ENCODE measurements around the gene MASP1. TPM values are rescaled to one million over a fixed set of nuclear protein-coding genes. Genes with fewer than 3 reads are reported as not detected.

Gene MASP1
- polyA plus RNA-seq, 1 donor from 2014 or later: 0.19 TPM

GRCh38 chr3:187292181-187292580, 644 bp upstream of the MASP1 start:
- H3K4me2 ChIP-seq (ENCODE audit: low read length): no peak overlapping the region
- no peak overlapping the region for H2AFZ ChIP-seq (ENCODE audit: low read depth, low read length)

GRCh38 chr3:187291001-187291511, 481 bp downstream of the MASP1 start:
- H3K27me3 ChIP-seq (ENCODE audit: insufficient read depth, low read depth, low read length): no peaks in the 10 kb centered on the region
- no peaks in the 10 kb centered on the region for H3K9me2 ChIP-seq (ENCODE audit: insufficient read depth, low read length)
- no peaks in the 10 kb centered on the region for H3F3A ChIP-seq (ENCODE audit: insufficient read depth, low read length, poor library complexity, severe bottlenecking)
- H3K4me2 ChIP-seq (ENCODE audit: low read length): peak overlapping the region; percentile 39
- H3K9me3 ChIP-seq (ENCODE audit: low read length): no peaks in the 10 kb centered on the region
- no peaks in the 10 kb centered on the region for H4K20me1 ChIP-seq (ENCODE audit: insufficient read depth)
- no peaks in the 10 kb centered on the region for H3K79me2 ChIP-seq (replicated peaks; ENCODE audit: insufficient read depth, low read length)
- H3K27ac ChIP-seq (ENCODE audit: low read length): no peak overlapping the region
- H3K9ac ChIP-seq (ENCODE audit: low read length): peak overlapping the region; percentile 20
- no peak overlapping the region for H2AFZ ChIP-seq (ENCODE audit: low read depth, low read length)
- H3K36me3 ChIP-seq (ENCODE audit: insufficient read depth, low read length): no peaks in the 10 kb centered on the region
- peak overlapping the region; percentile 54 for H3K4me3 ChIP-seq (ENCODE audit: low read length)
- TF ChIP-seq CTCF (IDR thresholded peaks at IDR 0.05; ENCODE audit: poor library complexity, severe bottlenecking): no peak
- no peak for TF ChIP-seq EP300 (conservative IDR thresholded peaks at IDR 0.05; ENCODE audit: poor library complexity, severe bottlenecking)
- no peak for TF ChIP-seq TAF1 (IDR thresholded peaks at IDR 0.05; ENCODE audit: low read depth)
- no peak for TF ChIP-seq RAD21 (conservative IDR thresholded peaks at IDR 0.05)
- no peak for TF ChIP-seq POLR2AphosphoS5 (IDR thresholded peaks at IDR 0.05)
- TF ChIP-seq REST (IDR thresholded peaks at IDR 0.05; ENCODE audit: borderline replicate concordance): no peak
- TF ChIP-seq EZH2 (IDR thresholded peaks at IDR 0.05; ENCODE audit: borderline replicate concordance, insufficient read depth, low read length, poor library complexity, severe bottlenecking): no peak
- no peak for TF ChIP-seq MXI1 (conservative IDR thresholded peaks at IDR 0.05; ENCODE audit: poor library complexity, severe bottlenecking)
- TF ChIP-seq SMC3 (conservative IDR thresholded peaks at IDR 0.05; ENCODE audit: poor library complexity): no peak

More at GRCh38 chr3:187292181-187292580, 644 bp upstream of the MASP1 start:
- no peaks in the 10 kb centered on the region for H3K9me3 ChIP-seq (ENCODE audit: low read length)
- no peaks in the 10 kb centered on the region for H3K27me3 ChIP-seq (ENCODE audit: insufficient read depth, low read depth, low read length)
- H3K9ac ChIP-seq (ENCODE audit: low read length): no peak overlapping the region
- H3K27ac ChIP-seq (ENCODE audit: low read length): no peak overlapping the region
- H4K20me1 ChIP-seq (ENCODE audit: insufficient read depth): no peaks in the 10 kb centered on the region
- H3K9me2 ChIP-seq (ENCODE audit: insufficient read depth, low read length): no peaks in the 10 kb centered on the region
- H3K4me3 ChIP-seq (ENCODE audit: low read length): no peak overlapping the region
- H3K36me3 ChIP-seq (ENCODE audit: insufficient read depth, low read length): no peaks in the 10 kb centered on the region
- H3F3A ChIP-seq (ENCODE audit: insufficient read depth, low read length, poor library complexity, severe bottlenecking): no peaks in the 10 kb centered on the region
- H3K79me2 ChIP-seq (replicated peaks; ENCODE audit: insufficient read depth, low read length): no peaks in the 10 kb centered on the region
- TF ChIP-seq SMC3 (conservative IDR thresholded peaks at IDR 0.05; ENCODE audit: poor library complexity) (no peak), POLR2AphosphoS5 (IDR thresholded peaks at IDR 0.05) (no peak), REST (IDR thresholded peaks at IDR 0.05; ENCODE audit: borderline replicate concordance) (no peak), TAF1 (IDR thresholded peaks at IDR 0.05; ENCODE audit: low read depth) (no peak), EP300 (conservative IDR thresholded peaks at IDR 0.05; ENCODE audit: poor library complexity, severe bottlenecking) (no peak), EZH2 (IDR thresholded peaks at IDR 0.05; ENCODE audit: borderline replicate concordance, insufficient read depth, low read length, poor library complexity, severe bottlenecking) (no peak)

Data from neural cell (in vitro differentiated cells).